GM21576 (cell line): Measurements from ENCODE around the gene MKRN1.
"Not testable (repeated sequence)": the region's sequence is repeated elsewhere in the genome, so short reads cannot be mapped to it uniquely, and the experiment has no call there.

Experiments
- ATAC-seq: cut with Tn5 transposase; IDR thresholded peaks from one replicate; pipeline ENCODE4 v1.9.1; 2021; ENCODE audit warnings: mild to moderate bottlenecking, moderate library complexity; ENCODE audit not compliant: unreplicated experiment

MKRN1 gene, protein sequence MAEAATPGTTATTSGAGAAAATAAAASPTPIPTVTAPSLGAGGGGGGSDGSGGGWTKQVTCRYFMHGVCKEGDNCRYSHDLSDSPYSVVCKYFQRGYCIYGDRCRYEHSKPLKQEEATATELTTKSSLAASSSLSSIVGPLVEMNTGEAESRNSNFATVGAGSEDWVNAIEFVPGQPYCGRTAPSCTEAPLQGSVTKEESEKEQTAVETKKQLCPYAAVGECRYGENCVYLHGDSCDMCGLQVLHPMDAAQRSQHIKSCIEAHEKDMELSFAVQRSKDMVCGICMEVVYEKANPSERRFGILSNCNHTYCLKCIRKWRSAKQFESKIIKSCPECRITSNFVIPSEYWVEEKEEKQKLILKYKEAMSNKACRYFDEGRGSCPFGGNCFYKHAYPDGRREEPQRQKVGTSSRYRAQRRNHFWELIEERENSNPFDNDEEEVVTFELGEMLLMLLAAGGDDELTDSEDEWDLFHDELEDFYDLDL

DNA sequence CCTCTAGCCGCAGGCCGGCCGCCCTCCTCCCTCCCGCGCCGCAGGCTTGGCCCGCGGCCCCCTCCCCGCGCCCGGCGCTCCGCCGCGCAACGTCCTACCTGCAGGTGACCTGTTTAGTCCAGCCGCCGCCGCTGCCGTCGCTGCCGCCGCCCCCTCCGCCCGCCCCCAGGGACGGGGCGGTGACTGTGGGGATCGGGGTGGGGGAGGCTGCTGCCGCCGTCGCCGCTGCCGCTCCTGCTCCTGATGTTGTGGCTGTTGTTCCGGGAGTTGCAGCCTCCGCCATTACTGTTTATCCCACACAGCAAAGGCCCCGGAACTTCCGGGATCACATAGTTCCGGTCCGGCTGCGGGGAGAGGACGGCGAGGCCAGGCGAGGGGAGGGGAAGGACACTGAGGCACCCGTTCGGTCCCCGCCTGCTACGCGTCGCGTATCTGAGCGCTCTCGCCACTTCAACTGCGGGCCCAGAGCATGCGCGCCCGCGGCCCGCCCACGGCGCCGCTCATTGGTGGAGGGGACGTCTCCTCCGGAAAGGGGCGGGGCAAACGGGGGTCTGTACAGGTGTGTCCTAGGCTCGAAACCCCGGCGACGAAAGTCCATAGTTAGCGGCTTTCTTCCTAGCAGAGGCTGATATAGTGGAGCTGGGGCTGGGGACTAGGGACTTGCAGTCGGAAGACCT is at the start of gene MKRN1:
Gene MKRN1, minus strand, starts transcription at position 444 of the 677 bp plus-strand sequence. Its CDS starts 161 bp downstream, at position 283.
- peak; percentile 94 for ATAC-seq

DNA sequence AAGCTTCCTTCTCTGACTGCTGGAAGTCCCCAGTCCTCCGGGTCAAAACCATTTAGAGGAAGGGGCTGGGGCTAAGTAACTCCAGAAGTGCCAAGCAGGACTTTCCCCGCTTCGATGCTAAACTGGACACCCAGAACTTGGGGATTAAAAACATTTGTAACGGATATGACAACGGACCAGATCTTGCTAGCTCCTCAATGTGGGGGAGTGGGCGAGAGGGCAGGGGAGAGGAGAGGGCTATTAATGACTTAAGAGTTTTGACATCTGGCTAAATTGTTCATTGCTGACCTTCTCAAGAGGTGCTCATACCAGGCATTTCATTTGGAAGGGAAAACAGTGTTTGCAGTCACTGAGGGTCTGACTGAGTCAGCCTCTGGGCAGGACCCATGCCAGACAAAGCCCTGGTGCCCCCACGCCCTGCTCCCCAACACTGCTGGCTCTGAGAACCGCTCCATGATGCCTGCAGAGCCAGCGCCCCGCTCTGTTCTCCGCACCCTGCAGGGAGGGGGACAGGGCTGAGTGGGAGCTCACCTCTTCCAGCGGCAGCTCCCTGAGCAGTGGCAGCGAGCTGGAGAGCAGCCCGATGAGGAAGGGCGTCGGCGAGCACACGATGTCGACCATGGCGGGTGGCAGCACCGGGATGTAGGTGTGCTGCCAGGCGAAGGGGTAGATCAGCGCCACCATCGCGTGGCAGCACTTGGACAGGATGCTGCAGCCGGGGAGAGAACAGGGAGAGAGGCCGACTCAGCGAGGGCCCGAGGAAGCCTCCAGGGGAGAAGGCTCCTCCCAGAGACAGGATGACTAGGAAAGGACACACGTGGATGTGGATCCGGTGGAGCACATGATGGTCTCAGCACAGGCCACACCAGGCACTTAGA is 47.7 kb upstream of the MKRN1 start:
- no peak for ATAC-seq

DNA sequence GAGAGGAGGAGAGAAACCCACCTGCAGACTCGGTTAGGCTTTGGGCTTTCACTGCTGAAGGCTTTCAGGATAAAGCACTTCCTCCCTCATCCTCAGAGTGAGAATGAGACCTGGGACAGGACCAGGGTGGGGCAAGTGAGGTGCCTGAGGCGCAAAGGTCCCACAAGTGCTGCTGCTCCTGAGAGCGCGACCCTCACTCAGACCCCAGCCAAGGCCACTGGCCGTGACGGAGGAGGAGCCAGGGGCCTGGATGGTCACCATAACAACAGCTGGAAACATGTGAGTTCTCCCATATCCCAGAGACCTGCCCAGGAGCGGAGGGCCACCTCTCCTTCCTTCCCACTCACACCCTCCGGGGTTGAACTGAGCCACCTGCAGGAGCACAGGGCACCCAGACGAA is 46.9 kb upstream of the MKRN1 start:
- ATAC-seq = no peak

DNA sequence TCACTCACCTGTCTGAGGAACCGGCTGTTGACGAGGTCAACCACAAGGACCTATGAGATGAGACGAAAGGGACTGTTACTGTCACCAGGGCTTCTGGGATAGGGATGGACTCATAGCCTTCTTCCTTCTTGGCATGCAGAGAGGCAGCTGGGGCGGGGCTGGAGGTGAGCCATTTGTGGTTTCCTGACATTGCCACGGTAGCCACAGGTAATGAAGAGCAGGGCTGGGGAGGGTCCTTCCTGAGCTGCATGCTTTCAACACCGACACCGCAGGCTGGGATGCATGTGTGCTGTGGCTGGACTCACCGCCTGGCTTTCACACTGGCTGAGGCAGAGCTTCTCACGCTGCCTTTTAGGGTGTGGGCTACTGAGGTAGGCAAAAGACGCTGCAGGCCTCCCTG is 46.4 kb upstream of the MKRN1 start:
- ATAC-seq = no peak

DNA sequence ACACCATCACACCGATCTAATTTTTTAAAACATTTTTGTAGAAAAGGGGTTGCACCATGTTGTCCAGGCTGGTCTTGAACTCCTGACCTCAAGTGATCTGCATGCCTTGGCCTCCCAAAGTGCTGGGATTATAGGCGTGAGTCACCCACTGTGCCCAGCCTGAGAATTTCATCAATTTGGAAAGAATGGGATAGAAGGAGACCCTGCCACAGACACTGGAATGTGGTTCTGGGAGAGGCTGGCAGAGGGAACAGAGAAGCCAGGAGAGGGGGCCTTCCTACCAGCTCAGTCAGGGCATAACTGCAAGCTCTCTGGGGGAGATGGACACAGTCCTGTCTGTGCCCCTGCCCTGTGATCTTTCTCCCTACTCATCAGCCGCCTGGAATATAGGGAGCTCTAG is 42.1 kb upstream of the MKRN1 start:
- ATAC-seq = no peak

DNA sequence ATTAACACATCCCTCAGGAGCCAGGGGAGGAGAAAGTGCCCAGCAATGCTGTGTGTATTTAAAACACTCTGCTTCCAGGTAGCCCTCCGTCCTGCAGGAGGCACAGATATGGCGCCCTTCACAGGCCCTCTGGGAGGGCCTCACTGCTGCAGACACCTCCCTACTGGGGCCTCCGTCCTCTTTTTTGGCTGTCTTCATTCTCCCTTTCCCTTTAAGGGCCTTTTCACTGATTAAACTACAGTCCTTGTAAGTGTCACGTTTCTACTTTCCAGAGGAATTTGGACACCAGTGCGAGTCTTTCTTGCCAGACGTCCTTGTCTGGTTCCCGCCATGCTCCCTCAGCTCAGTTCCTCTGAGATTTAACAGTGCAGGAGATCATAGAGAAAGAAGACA is 39.7 kb upstream of the MKRN1 start:
- no peak for ATAC-seq

DNA sequence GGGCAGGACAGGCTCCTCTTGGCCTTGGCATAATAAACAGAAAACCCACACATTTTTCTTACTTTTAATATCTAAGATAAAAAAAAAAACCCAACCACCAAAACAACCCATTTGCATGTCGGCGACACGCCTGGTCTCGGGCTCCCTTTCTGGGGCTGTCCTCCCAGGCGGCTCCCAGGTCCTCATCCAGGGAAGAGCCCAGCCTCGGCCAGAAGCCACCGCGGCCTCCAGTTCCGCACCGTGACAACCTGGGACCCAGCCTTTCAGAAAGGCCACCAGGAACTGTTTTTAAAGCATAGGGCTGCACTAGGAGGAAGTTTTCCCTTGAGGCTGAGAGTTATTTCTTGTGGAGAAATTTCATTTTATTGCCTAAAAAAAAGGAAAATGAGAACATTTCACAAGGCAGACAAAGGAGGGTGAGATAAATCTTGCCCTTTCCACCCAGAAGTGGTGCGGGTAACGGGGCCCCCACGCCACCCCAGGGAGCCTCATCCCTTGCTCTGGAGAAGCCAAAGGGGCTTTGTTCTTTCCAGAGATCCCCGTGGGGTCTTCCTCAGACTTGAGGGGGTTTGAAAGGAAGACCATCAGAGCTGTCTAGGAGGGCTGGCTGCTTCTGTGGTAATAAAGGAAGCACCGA is 39.2 kb upstream of the MKRN1 start:
- no peak for ATAC-seq

DNA sequence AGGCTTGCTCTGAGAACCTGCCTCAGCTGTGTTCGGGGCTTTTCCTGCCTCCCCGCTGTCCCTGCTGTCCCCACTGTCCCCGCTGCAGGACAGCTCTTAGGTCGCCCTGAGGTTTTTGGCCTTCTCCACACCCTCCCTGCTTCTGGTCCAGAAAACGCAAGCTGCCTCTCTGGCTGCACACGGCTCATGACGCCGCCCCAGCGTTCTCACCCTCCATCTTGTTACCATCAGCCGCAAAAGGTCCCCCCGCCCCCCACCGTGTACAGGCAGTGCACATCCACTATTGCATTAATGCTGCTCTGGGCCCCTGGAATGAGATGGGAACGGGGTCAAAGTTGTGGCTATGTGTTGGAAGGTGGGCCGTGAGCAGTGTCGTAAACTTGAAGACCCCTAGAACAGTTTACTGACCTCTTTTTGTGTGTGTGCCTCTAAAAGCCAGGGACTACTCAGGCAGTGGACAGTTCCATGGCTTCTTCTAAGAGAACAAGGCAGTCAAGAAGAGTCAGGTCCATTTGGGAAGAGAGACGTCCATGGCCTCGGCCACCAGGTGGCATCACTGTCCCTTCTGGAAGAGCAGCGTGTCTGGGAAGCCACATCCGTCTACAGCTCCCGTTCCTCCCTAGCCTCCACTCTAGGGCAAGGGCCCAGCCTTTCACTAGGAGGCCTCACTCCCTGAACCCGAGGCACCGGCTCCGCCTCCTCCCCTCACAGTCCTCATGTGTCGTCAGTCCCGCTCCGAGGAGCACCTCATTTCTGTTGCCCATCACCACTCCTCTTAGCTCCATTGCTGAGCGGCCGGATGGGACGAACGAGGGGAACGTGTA is 38.5 kb upstream of the MKRN1 start:
- no peak for ATAC-seq

DNA sequence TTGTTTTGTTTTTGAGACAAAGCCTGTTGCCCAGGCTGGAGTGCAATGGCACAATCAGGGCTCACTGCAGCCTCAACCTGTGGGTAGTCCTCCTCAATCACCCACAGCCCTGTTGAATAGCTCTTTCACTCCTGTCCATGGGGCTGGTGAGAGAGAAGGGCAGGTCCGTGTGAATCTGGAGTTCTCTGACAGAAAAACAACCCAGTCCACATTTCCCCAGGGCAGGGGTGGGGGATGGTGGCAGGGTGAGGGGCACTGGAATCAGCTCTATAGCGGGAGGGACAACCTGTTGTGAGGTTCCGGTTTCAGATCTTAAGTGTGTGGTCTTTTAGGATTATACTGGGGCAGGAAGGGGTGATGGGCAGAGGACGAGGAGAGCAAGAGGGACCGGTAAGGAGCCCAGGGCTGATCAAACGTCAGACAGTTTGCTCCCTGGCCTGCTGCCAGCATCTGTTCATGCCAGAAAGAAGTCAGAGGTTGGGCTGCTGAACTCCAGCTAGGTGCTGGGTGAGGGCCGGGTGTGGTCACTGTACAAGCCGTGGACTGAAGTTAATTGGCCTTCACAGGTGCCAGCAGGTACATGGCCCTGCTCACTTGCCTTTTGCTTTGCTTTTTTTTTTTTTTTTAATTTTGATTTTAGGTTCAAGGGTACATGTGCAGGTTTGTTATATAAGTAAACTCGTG is 33.2 kb upstream of the MKRN1 start:
- ATAC-seq = no peak

DNA sequence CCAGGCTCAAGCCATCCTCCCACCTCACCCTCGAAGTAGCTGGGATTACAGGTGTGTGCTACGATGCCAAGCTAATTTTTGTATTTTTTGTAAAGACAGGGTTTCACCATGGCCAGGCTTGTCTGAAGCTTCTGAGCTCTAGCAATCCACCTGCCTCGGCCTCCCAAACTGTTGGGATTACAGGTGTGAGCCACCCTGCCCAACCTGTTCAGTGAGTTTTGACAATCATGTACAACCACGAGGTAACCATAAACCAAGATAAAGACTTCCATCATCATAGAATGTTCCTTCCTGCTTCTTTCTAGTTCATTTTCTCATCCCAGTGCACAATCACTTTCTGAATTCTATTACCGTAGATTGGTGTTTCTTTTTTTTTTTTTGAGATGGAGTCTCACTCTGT is 30.5 kb upstream of the MKRN1 start:
- ATAC-seq = no peak

DNA sequence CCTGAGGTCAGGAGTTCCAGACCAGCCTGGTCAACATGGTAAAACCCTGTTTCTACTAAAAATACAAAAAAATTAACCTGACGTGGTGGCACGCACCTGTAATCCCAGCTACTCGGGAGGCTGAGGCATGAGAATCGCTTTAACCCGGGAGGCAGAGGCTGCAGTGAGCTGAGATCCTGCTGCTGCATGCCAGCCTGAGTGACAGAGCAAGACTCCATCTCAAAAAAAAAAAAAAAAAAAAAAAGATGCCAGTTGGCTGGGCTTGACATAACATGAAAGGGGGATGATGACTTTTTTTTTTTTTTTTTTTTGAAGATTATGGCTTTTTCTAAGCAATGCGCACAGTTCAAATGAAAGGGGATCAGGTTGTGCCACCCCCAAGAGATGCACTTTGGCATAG is 28.3 kb upstream of the MKRN1 start:
- ATAC-seq = not testable (repeated sequence)

DNA sequence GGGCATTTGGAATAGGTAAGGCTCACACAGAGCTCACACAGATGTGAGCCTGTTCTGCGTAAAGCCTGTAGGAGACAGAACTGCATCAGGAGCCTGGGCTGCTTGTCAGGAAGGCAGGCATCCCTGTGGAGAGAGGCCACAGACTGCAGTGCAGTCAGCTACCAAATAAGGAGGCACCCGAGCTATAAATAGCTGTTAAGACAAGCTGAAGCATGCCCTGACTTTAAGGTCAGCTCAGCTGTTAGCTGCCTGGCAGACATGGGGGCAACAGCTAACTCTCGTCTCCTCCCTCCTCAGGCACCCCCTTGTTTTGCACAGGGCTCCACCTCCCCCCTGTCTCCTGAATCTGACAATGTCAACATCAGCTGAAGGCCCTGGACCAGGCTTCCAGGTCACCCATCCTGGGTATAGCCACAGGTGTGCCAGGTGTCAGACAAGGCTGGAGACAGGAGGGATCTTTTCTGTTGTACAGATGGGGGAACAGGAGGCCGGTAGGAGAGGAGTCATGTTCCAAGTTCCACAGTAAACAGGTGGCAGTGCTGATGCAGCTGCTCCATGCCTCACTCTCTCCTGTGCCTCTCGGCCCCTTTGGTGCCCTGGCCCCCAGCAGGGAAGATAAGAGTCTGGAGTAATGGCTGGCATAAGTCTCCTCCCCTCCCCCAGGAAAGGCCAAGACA is 27.6 kb upstream of the MKRN1 start:
- no peak for ATAC-seq

DNA sequence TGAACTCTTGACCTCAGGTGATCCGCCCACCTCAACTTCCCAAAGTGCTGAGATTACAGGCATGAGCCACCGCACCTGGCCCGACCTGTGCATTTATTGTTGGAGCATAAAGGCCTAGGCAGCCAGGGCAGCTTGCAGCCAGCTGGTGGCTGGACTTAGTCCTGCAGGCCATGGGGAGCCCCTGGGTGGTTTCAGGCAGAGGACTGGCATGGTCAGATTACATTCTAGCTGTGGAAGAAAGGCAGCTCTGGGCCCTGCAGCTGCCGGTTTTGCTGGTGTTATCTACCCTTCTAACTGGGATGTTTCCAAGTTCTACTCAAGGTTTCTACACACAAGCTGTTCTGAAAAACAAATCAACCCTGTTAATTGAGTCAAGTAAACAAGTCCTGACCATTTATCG is 22.7 kb upstream of the MKRN1 start:
- ATAC-seq = no peak

DNA sequence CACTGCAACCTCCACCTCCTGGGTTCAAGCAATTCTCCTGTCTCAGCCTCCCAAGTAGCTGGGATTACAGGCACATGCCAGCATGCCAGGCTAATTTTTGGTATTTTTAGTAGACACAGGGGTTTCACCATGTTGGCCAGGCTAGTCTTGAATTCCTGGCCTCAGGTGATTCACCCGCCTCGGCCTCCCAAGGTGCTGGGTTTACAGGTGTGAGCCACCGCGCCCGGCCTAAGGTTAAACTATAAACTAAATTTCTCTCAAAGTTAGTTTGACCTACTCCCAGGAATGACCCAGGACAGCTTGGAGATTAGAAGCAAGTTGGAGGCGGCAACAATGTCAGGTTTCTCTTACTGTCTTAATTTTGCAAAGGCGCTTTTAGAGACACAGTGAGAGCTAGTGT is 18.5 kb upstream of the MKRN1 start:
- not testable (repeated sequence) for ATAC-seq

DNA sequence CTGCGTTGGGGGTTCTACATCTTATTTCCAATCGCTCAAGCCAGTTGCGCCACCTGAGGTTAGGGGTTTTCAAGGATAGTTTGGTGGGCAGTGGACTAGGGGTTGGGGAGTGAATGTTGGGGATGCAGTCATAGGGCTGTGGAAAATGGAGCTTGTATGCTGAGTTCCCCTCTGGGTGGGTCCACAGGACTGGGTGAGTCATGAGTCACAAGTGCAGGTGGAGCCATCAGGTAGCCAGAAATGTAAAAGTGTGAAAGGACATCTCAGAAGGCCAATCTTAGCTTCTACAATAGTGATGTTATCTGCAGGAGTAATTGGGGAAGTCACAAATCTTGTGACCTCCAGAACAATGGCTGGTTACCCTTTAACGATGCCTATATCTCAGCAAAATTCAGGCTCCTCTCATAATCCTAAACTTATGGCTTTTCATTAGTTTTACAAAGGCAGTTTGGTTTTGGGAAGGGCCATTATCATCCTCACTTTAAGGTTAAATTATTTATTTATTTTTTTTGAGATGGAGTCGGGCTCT is 18.0 kb upstream of the MKRN1 start:
- no peak for ATAC-seq

DNA sequence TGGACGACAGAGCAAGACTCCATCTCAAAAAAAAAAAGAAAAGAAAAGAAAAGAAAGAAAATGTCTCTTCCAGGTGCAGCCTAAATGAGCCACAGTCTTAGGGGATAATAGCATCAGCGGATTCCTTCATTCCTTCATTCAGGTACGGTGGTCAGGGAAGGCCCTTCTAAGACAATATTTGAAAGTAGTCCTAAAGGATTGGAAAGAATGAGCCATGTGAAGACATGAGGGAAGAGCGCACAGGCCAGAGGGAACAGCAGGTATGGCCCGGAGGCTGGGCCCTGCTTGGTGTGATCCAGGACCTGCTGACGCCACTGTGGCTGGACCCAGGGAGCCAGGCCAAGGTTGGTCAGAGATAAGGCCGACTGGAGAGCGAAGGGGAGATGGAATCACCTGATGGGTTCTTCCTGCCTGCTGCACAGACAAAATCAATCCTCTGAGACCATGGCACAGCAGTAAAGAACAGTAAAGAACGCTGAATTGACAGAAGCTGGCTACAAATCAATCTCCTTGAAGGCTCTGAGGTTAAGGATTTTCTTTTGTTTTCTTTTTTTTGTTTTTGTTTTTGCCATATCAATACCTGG is 16.3 kb upstream of the MKRN1 start:
- no peak for ATAC-seq

DNA sequence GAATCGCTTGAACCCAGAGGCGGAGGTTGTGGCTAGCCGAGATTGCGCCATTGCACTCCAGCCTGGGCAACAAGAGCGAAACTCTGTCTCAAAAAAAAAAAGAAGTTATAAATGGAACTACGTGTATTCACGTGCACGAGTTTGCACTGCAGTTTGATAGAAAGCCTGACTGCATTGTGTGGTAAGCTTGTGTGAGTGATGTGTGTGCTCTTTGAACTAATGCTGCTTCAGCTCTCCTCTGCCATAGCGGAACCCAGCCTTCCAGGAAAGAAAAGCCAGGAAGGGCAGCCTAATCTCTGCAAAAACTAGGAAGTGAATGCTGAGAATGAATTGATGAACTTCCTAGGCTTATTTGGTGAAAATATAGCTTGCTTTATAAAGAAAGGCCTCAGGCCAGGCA is 15.6 kb upstream of the MKRN1 start:
- ATAC-seq = no peak

DNA sequence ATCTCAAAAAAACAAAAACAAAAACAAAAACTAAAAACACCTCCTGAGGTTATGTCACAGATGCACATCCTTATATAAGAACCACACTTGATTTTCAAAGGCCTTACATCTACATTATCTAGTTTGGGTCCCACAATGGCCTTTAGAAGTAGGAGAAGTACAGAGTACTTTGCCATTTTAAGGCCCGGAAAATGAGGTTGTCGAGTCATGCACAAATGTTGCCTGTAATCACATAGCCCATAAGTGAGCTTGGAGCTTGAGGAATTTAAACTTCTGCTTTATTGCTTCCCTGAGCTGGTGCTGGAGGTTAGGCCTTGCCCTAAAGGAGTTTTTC is 9.7 kb upstream of the MKRN1 start:
- no peak for ATAC-seq
